Glutamatergic neuron (in vitro differentiated cells): ENCODE data around the gene USP28. TPM values are rescaled to one million over a fixed set of nuclear protein-coding genes. Genes with fewer than 3 reads are reported as not detected.

Experiments
- DNase-seq: peaks from one replicate; pipeline ENCODE4 v3.0.0; 2022
- H3K27ac Mint-ChIP-seq: one replicate; pipeline ENCODE4 v1.8.0; 2020; ENCODE audit warnings: mild to moderate bottlenecking, mixed read lengths, inconsistent platforms; ENCODE audit not compliant: unreplicated experiment
- H3K27me3 Mint-ChIP-seq: one replicate; pipeline ENCODE4 v1.8.0; 2020; ENCODE audit warnings: mild to moderate bottlenecking, moderate library complexity, mixed read lengths, inconsistent platforms; ENCODE audit not compliant: unreplicated experiment
- H3K36me3 Mint-ChIP-seq: one replicate; pipeline ENCODE4 v1.8.0; 2020; ENCODE audit warnings: mild to moderate bottlenecking, mixed read lengths, inconsistent platforms; ENCODE audit not compliant: unreplicated experiment
- H3K4me1 Mint-ChIP-seq: one replicate; pipeline ENCODE4 v1.8.0; 2020; ENCODE audit warnings: mild to moderate bottlenecking, low read depth, mixed read lengths, inconsistent platforms; ENCODE audit not compliant: unreplicated experiment
- H3K4me3 Mint-ChIP-seq: one replicate; pipeline ENCODE4 v1.8.0; 2020; ENCODE audit warnings: mild to moderate bottlenecking, mixed read lengths, inconsistent platforms; ENCODE audit not compliant: unreplicated experiment
- H3K9me3 Mint-ChIP-seq: one replicate; pipeline ENCODE4 v1.8.0; 2020; ENCODE audit warnings: mild to moderate bottlenecking, moderate library complexity, mixed read lengths, inconsistent platforms; ENCODE audit not compliant: unreplicated experiment
- total RNA-seq: library from RNA; stranded (reverse); fragmentation: NEBNext Ultra II Directional; extraction: Animal tissue kit (Norgen Biotek cat#: 25700); gene quantifications from one replicate; pipeline ENCODE4 v1.2.1, GENCODE V29; 2021; ENCODE audit not compliant: unreplicated experiment
- TF ChIP-seq, protein P1 (sequence below): fragments of 200-600 bp; sonication (generic); IDR thresholded peaks from one replicate; pipeline ENCODE4 v1.5.0; 2021; ENCODE audit not compliant: partially characterized antibody, unreplicated experiment

USP28 gene
- total RNA-seq, 1 donor from 2014 or later: 20.0 TPM

GRCh38 chr11:113862435-113862834, 12.9 kb downstream of the USP28 start:
- Mint-ChIP-seq H3K36me3 (no peaks in the 10 kb centered on the region), H3K27ac (no peak overlapping the region), H3K4me3 (no peak overlapping the region), H3K27me3 (no peaks in the 10 kb centered on the region), H3K4me1 (no peaks in the 10 kb centered on the region), H3K9me3 (peaks cover 2% of the 10 kb centered on the region)
- TF ChIP-seq, protein P1, sequence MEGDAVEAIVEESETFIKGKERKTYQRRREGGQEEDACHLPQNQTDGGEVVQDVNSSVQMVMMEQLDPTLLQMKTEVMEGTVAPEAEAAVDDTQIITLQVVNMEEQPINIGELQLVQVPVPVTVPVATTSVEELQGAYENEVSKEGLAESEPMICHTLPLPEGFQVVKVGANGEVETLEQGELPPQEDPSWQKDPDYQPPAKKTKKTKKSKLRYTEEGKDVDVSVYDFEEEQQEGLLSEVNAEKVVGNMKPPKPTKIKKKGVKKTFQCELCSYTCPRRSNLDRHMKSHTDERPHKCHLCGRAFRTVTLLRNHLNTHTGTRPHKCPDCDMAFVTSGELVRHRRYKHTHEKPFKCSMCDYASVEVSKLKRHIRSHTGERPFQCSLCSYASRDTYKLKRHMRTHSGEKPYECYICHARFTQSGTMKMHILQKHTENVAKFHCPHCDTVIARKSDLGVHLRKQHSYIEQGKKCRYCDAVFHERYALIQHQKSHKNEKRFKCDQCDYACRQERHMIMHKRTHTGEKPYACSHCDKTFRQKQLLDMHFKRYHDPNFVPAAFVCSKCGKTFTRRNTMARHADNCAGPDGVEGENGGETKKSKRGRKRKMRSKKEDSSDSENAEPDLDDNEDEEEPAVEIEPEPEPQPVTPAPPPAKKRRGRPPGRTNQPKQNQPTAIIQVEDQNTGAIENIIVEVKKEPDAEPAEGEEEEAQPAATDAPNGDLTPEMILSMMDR: no peak
- DNase-seq: no peak

DNA sequence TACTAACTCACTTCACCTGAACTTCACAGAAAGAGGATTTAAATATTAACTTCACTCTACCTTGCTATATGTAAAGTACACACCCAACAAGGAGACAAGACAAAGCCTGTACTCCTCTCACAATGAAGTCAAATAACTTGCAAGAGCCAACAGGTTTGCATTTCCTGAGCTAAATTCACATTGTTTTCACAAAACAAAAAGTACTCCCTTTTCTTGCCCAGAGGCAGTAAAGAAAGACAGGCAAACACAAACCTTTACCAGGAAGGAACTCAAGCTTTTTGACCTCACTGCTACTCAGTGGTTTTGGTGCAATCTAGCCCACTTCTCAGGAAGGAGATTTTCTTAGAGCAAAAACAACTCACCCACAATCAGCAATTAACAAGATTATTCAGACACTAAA, 15.7 kb downstream of the USP28 start:
- Mint-ChIP-seq H3K9me3 (peaks cover 2% of the 10 kb centered on the region), H3K4me3 (no peak overlapping the region), H3K36me3 (no peaks in the 10 kb centered on the region), H3K4me1 (peaks cover 1% of the 10 kb centered on the region), H3K27ac (no peak overlapping the region), H3K27me3 (no peaks in the 10 kb centered on the region)
- TF ChIP-seq, protein P1: no peak
- DNase-seq: no peak

DNA sequence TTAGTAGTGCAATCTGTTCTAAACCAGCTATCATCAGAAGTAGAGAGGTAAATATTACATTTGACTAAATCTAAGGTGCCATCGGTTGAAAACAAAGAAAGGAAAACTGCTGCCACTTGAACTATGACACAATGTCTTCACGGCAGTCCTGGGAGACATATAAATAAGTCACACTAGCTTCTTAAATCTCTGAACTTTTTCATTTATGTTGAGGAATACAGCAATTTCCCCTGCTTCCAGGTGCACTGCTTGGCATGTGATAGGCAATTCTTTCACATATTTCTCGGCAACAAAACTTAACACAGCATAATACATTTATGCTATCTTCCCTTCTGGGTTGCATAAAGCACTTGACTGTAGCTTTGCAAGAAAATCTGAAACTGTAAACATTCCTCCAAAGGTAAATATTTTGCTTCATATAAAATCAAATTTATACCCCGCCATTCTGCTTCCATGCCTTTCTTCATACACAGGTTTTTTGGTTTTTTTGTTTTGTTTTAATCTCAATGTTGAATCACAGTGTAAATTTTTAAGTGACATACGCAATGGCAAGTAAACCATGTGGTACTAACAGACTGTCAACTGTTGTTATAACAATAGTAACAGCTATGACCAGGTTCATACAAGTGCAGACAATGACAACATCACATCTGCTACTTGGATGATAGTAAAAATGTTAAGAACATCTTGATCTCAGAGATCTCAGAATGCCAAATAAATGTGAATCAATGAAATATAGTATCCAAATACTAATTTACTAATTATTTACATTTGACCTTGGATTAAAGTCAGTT, 18.2 kb downstream of the USP28 start:
- Mint-ChIP-seq H3K27ac (no peak overlapping the region), H3K9me3 (peaks cover 2% of the 10 kb centered on the region)

DNA sequence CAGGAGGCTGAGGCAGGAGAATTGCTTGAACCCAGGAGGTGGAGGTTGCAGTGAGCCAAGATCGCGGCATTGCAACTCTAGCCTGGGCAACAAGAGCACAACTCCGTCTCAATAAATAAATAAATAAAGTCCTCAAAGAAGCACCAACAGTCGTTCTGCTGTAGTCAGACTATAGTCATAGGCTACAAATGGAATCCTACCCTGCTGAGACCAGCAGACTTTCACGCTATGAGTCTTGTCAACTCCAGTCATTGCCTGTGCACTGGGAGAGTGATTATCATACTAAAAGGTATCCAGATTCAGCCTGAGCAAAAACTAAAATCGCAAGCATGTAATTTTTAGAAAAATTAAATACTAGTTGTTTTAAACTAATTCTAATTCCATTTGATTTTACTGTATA, 19.6 kb downstream of the USP28 start:
- Mint-ChIP-seq H3K4me1 (peaks cover 1% of the 10 kb centered on the region), H3K27me3 (no peaks in the 10 kb centered on the region), H3K4me3 (no peak overlapping the region), H3K27ac (no peak overlapping the region), H3K36me3 (peaks cover 5% of the 10 kb centered on the region), H3K9me3 (no peaks in the 10 kb centered on the region)
- no peak for DNase-seq
- TF ChIP-seq, protein P1: no peak

More for the DNA sequence above, 18.2 kb downstream of the USP28 start:
- H3K36me3 Mint-ChIP-seq: no peaks in the 10 kb centered on the region
- peaks cover 1% of the 10 kb centered on the region for H3K4me1 Mint-ChIP-seq
- no peak overlapping the region for H3K4me3 Mint-ChIP-seq
- DNase-seq: no peak
- no peaks in the 10 kb centered on the region for H3K27me3 Mint-ChIP-seq
- TF ChIP-seq, protein P1: no peak

DNA sequence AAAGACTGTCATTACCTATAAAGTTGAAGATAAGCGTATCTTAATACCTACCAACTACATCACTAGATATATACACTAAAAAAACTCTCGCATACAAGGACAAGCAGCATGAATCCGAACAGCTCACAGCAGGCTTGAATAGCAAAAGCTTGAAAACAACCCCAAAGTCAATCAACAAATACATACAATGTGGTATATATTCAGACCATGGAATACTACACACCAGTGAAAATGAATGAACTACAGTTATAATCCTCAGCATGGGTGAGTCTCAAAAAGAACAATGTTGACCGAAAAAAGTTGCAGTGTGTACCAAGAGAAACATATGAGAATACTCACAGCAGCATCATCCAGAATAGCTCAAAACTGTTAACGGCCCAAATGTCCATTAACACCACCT, 25.2 kb downstream of the USP28 start:
- TF ChIP-seq, protein P1: no peak

More for the DNA sequence above, 25.2 kb downstream of the USP28 start:
- no peak for DNase-seq
- no peaks in the 10 kb centered on the region for H3K27me3 Mint-ChIP-seq
- peaks cover 6% of the 10 kb centered on the region for H3K4me1 Mint-ChIP-seq
- H3K27ac Mint-ChIP-seq: no peak overlapping the region
- H3K4me3 Mint-ChIP-seq: no peak overlapping the region
- no peaks in the 10 kb centered on the region for H3K9me3 Mint-ChIP-seq
- H3K36me3 Mint-ChIP-seq: peaks cover 13% of the 10 kb centered on the region
